ENCODE results near the gene TMEM43. TPM values are rescaled to one million over a fixed set of nuclear protein-coding genes. Genes with fewer than 3 reads are reported as not detected.

Gene TMEM43
- total and polyA plus RNA-seq, 2 of the 8 experiments (the other 6 are each of a cell fraction or from before 2014, with no cell fraction given), result 27.0 to 33.7 TPM

DNA sequence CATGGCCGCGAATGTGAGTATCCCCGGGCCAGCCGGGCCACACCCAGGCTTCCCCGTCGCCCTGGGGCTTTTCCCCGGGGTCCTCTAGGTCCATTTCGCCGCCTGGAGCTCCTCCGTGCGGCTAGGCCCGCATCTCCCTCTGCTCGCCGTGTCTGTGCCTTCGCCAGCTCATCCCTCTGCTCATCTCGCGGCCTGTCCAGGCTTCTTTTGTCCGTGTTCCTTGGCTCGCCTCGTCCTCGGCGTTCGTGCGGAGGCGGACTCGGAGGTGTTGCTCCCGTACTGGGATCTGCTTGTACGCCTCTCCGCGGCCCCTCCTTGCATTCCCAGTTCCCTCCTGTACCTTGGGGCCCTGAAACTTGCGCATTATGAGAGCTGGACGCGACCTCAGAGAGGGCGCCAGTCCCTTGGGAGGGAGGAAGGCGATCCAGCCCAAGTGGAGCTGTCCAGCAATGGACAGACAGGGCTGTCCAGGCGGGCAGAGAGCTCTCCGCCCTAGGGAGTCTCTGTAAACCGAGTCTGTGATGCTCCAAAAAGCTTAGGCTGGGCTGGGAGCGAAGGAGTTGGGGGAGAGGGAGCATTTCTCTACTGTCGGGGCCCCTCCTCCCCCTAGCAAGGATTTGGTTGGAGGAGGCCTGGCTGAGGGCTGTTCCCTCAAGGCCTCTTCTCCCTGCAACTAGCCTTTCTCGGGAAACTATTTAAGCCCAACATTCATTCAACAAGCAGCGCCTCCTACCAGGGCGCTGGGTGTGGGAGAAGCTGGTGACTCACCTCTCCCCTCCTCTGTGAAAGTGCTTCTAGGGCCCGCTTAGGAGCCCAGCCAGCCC is 553 bp downstream of the TMEM43 start (continued):
- no peak for TF ChIP-seq KDM1A (IDR thresholded peaks at IDR 0.05; ENCODE audit: borderline replicate concordance, low read length)
- peak; percentile 82 for TF ChIP-seq JUND (IDR thresholded peaks at IDR 0.05; ENCODE audit: low read length)
- no peak for TF ChIP-seq MAX (IDR thresholded peaks at IDR 0.05)
- TF ChIP-seq CBX5 (IDR thresholded peaks at IDR 0.05; ENCODE audit: low read depth, low read length), result no peak
- TF ChIP-seq SUZ12 (IDR thresholded peaks at IDR 0.05; ENCODE audit: low read length), result no peak
- TF ChIP-seq TEAD4 (IDR thresholded peaks at IDR 0.05; ENCODE audit: low read depth, low read length), result no peak
- 0 out of 2 replicates have a peak, but pooled peaks have one; percentile 21 for TF ChIP-seq ATF3 (IDR thresholded peaks at IDR 0.05; ENCODE audit: insufficient read depth, low read depth, low read length)
- TF ChIP-seq CTCF (IDR thresholded peaks at IDR 0.05; ENCODE audit: control extremely low read depth in 1 of 3, insufficient read depth in 1 of 3, low read depth in 1 of 3, low read length in 3 of 3), result 0 out of 4 replicates have a peak, but pooled peaks of 1 of the 3 experiments have one; percentile 6
- no peak for TF ChIP-seq EZH2 (IDR thresholded peaks at IDR 0.05; ENCODE audit: low read depth, low read length, severe bottlenecking)
- TF ChIP-seq POU5F1 (IDR thresholded peaks at IDR 0.05; ENCODE audit: low read depth, low read length), result no peak
- TF ChIP-seq RBBP5 (IDR thresholded peaks at IDR 0.05; ENCODE audit: borderline replicate concordance, low read depth, low read length), result 0 out of 2 replicates have a peak, but pooled peaks have one; percentile 65
- peak; percentile 4 for TF ChIP-seq ASH2L (IDR thresholded peaks at IDR 0.05; ENCODE audit: low read length)
- TF ChIP-seq TBP (IDR thresholded peaks at IDR 0.05; ENCODE audit: low read depth, low read length), result peak; percentile 9; the same call in 1 of the 2 replicates
- TF ChIP-seq SAP30 (IDR thresholded peaks at IDR 0.05; ENCODE audit: insufficient read depth, insufficient replicate concordance, low read length), result peak; percentile 94
- TF ChIP-seq YY1 (IDR thresholded peaks at IDR 0.05; ENCODE audit: low read depth, low read length), result no peak
- TF ChIP-seq KDM4A (IDR thresholded peaks at IDR 0.05; ENCODE audit: low read depth, low read length, severe bottlenecking), result peak; percentile 56
- TF ChIP-seq ZNF274 (IDR thresholded peaks at IDR 0.05; ENCODE audit: borderline replicate concordance, extremely low read depth, low read length), result no peak
- TF ChIP-seq EP300 (IDR thresholded peaks at IDR 0.05; ENCODE audit: borderline replicate concordance in 1 of 2, low read depth in 2 of 2, low read length in 2 of 2), result peak in 1 of 2 experiments; percentile 72; a peak in 1 of 3 replicates
- TF ChIP-seq TCF12 (IDR thresholded peaks at IDR 0.05; ENCODE audit: low read depth, low read length), result no peak
